Stomach (tissue), 9 donors: ENCODE data around the gene ZCCHC10. TPM values are rescaled to one million over a fixed set of nuclear protein-coding genes. Genes with fewer than 3 reads are reported as not detected.
"Not testable (repeated sequence)": the region's sequence is repeated elsewhere in the genome, so short reads cannot be mapped to it uniquely, and the experiment has no call there.

Experiments
- DNase-seq, 2 donors: peaks; one replicate each; pipeline versions ENCODE4 v3.0.0 to v3.0.0-alpha.2; 2013 to 2019
- H3K27ac ChIP-seq, 5 donors: fragments of 200-600 bp in 4 of 5; sonication (generic) in 4 of 5; one replicate each; pipeline ENCODE4 v1.5.1; 2013 to 2019; ENCODE audit warnings: mild to moderate bottlenecking in 1 of 5, moderate library complexity in 1 of 5
- H3K27me3 ChIP-seq, 3 donors: fragments of 200-600 bp; sonication (generic); one replicate each; pipeline ENCODE4 v1.5.1; 2017 to 2019; ENCODE audit warnings: mixed run types in 1 of 3
- H3K36me3 ChIP-seq, 4 donors: fragments of 200-600 bp; sonication (generic); 1 replicate in 3 of 4; 2 replicates in 1 of 4; pipeline ENCODE4 v1.5.1; 2016 to 2019
- H3K4me1 ChIP-seq, 4 donors: fragments of 200-600 bp; sonication (generic); one replicate each; pipeline ENCODE4 v1.5.1; 2016 to 2019
- H3K4me3 ChIP-seq, 4 donors: fragments of 200-600 bp; sonication (generic) in 3 of 4; one replicate each; pipeline ENCODE4 v1.5.1; 2016 to 2019; ENCODE audit warnings: mild to moderate bottlenecking in 1 of 4
- H3K9me3 ChIP-seq, 4 donors: fragments of 200-600 bp; sonication (generic); one replicate each; pipeline ENCODE4 v1.5.1; 2016 to 2019
- EP300 ChIP-seq: sonication (generic); formaldehyde crosslinking; IDR thresholded peaks from one replicate; pipeline ENCODE4 v1.6.1; 2017; ENCODE audit warnings: antibody characterized with exemption
- POLR2A ChIP-seq, 4 donors: fragments of 450-650 bp; IDR thresholded peaks; one replicate each; pipeline ENCODE4 v1.6.1; 2016; ENCODE audit warnings: antibody characterized with exemption in 4 of 4, control low read depth in 2 of 4, mild to moderate bottlenecking in 1 of 4, moderate library complexity in 1 of 4
- POLR2AphosphoS5 ChIP-seq, 3 donors: sonication (generic); formaldehyde crosslinking; IDR thresholded peaks; one replicate each; pipeline ENCODE4 v1.6.1; 2016; ENCODE audit warnings: antibody characterized with exemption in 3 of 3
- WGBS, 5 donors: extraction: QIAGEN DNeasy Blood & Tissue Kit in 3 of 5; methylation state at CpG; one replicate each; pipeline versions ENCODE4 v1.1.5 to v1.1.7; 2013 to 2018; 5-methylcytosine and 5-hydroxymethylcytosine counted together
- intact Hi-C: fragments of 100-400 bp; cut with DNase I; formaldehyde crosslinking; loops from one replicate; pipeline ENCODE4 v1.15.1; 2023; ENCODE audit warnings: low total_unique reads
- polyA plus RNA-seq, 3 donors: library from polyadenylated mRNA; stranded (reverse); fragments of 200-250 nt; gene quantifications; one replicate each; pipeline ENCODE4 v1.2.3, GENCODE V29; 2013
- total RNA-seq, 5 donors: library from RNA; depleted of rRNA; stranded (reverse); fragments of >200 nt; gene quantifications; one replicate each; pipeline versions ENCODE4 v1.1.0 to v1.2.3, GENCODE V29; 2014 to 2016
- TF ChIP-seq, protein P1 (sequence below), 7 experiments: fragments of 450-650 bp in 4 of 7; fragments of 200-600 bp in 3 of 7; sonication (generic) in 3 of 7; IDR thresholded peaks; one replicate each; pipeline ENCODE4 v1.5.1; 2016 to 2019; ENCODE audit warnings: antibody characterized with exemption in 7 of 7, control low read depth in 2 of 7, mild to moderate bottlenecking in 1 of 7
- donor health status: healthy with polysubstance abuse.
- donor health status: Bipolar disorder and iron deficiency.
- donor health status: healthy.

The ZCCHC10 gene
- total and polyA plus RNA-seq, 8 donors = 0.29 to 45.1 (median 11.8) TPM

DNA sequence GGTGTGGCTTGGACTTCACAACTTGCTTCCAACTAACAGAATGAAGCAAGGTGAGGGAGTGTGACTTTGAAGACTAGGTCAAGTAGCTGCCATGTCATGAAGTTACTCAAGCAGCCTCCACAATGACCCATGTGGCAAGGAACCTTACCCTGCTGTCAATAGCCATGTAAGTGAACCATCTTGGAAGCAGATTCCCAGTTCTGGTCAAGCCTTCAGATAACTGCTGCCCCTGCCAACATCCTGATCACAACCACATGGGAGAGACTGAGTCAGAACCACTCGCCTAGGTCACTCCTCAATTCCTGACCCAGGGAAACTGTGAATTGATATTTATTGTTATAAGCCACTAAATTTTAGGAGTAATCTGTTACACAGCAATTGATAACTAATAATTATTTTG, 10.9 kb downstream of the ZCCHC10 start:
- TF ChIP-seq EP300 (no peak), POLR2AphosphoS5 (IDR thresholded peaks at IDR 0.05) (no peak), POLR2A (IDR thresholded peaks at IDR 0.05) (no peak)
- TF ChIP-seq, protein P1, sequence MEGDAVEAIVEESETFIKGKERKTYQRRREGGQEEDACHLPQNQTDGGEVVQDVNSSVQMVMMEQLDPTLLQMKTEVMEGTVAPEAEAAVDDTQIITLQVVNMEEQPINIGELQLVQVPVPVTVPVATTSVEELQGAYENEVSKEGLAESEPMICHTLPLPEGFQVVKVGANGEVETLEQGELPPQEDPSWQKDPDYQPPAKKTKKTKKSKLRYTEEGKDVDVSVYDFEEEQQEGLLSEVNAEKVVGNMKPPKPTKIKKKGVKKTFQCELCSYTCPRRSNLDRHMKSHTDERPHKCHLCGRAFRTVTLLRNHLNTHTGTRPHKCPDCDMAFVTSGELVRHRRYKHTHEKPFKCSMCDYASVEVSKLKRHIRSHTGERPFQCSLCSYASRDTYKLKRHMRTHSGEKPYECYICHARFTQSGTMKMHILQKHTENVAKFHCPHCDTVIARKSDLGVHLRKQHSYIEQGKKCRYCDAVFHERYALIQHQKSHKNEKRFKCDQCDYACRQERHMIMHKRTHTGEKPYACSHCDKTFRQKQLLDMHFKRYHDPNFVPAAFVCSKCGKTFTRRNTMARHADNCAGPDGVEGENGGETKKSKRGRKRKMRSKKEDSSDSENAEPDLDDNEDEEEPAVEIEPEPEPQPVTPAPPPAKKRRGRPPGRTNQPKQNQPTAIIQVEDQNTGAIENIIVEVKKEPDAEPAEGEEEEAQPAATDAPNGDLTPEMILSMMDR (IDR thresholded peaks at IDR 0.05) = no peak
- H3K9me3 ChIP-seq = no peaks in the 10 kb centered on the region
- peaks cover 7 to 54% (median 36%) of the 10 kb centered on the region in 4 donors for H3K36me3 ChIP-seq
- DNase-seq = no peak
- 92 to 100% (median 97%) methylated on average over 1 of the region's 1 CpG for WGBS, 5 donors
- H3K27ac ChIP-seq = no peak overlapping the region
- no peaks in the 10 kb centered on the region for H3K27me3 ChIP-seq
- no peaks in the 10 kb centered on the region for H3K4me1 ChIP-seq
- H3K4me3 ChIP-seq = no peak overlapping the region
- intact Hi-C loops = no loop called here

DNA sequence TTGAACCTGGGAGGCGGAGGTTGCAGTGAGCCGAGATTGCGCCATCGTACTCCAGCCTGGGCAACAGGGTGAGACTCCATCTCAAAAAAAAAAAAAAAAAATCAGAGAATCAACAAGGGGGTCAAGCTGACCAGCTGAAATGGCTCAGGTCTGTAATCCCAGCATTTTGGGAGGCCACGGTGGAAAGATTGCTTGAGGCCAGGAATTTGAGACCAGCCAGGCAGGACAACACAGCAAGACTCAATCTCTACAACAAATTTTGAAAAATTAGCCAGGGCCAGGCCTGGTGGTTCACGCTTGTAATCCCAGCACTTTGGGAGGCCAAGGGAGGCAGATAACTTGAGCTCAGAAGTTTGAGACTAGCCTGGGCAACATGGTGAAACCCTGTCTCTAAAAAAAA, 17.9 kb downstream of the ZCCHC10 start:
- WGBS, 5 donors = 79 to 98% (median 82%) methylated on average over 4 to 6 of the region's 6 CpGs
- H3K4me1 ChIP-seq, H3K4me3 ChIP-seq, H3K9me3 ChIP-seq, intact Hi-C loops, H3K27ac ChIP-seq, DNase-seq, H3K27me3 ChIP-seq: not testable (repeated sequence)
- H3K36me3 ChIP-seq = peaks cover 18 to 49% (median 42%) of the 10 kb centered on the region in 4 donors

DNA sequence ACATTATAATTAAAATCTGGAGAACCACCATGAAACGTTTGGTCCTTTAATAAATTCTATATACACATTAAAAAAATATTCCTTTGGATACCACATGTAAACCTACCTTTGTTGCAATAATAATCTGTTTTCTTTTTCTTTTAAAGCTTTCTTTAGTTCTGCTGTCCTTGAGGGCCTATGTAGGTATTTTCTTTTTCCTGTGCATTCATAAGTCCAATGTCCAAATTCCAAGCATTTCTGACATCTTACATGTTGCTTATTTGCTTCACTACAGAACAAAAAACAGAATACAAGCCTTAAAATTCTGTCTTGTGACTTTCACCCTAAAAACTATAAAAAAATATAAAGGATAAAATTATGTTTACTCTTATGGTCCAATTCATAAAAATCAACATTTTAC, 19.7 kb downstream of the ZCCHC10 start:
- H3K27me3 ChIP-seq = no peaks in the 10 kb centered on the region
- TF ChIP-seq POLR2AphosphoS5 (IDR thresholded peaks at IDR 0.05) (no peak), EP300 (no peak), POLR2A (IDR thresholded peaks at IDR 0.05) (no peak)
- TF ChIP-seq, protein P1 (IDR thresholded peaks at IDR 0.05) = no peak
- intact Hi-C loops = no loop called here
- H3K4me1 ChIP-seq = no peaks in the 10 kb centered on the region
- H3K9me3 ChIP-seq = no peaks in the 10 kb centered on the region
- H3K27ac ChIP-seq = no peak overlapping the region
- 70 to 85% (median 77%) methylated on average over 1 of the region's 1 CpG for WGBS, 5 donors
- no peak overlapping the region for H3K4me3 ChIP-seq
- H3K36me3 ChIP-seq = peaks cover 28 to 64% (median 54%) of the 10 kb centered on the region in 4 donors
- DNase-seq = no peak

DNA sequence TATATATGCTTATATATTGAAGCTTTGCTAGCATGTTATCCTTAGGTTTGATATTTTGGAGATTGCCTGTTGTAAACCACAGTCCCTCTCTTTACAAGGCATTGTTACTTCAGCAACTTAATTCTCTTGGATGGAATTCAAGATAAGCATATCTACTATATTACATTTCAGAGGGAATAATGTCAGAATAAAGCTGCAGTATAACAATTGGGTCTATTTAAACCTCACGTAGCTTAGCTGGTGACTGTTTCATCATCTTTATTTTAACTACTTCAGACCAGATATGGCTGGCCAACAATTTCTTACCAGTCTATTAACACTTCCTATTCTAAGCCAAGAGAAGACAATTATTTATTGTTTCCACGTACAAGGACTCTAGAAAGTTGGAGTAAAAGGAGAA, 27.1 kb downstream of the ZCCHC10 start:
- no peaks in the 10 kb centered on the region for H3K27me3 ChIP-seq
- peaks cover 17 to 41% (median 36%) of the 10 kb centered on the region in 4 donors for H3K36me3 ChIP-seq
- H3K27ac ChIP-seq = no peak overlapping the region
- intact Hi-C loops = no loop called here
- TF ChIP-seq, protein P1 (IDR thresholded peaks at IDR 0.05) = no peak
- TF ChIP-seq POLR2AphosphoS5 (IDR thresholded peaks at IDR 0.05) (no peak), EP300 (no peak), POLR2A (IDR thresholded peaks at IDR 0.05) (no peak)
- no peak for DNase-seq
- no peaks in the 10 kb centered on the region for H3K9me3 ChIP-seq
- 45 to 62% (median 52%) methylated on average over 2 of the region's 2 CpGs for WGBS, 5 donors
- no peak overlapping the region for H3K4me3 ChIP-seq
- H3K4me1 ChIP-seq = no peaks in the 10 kb centered on the region

DNA sequence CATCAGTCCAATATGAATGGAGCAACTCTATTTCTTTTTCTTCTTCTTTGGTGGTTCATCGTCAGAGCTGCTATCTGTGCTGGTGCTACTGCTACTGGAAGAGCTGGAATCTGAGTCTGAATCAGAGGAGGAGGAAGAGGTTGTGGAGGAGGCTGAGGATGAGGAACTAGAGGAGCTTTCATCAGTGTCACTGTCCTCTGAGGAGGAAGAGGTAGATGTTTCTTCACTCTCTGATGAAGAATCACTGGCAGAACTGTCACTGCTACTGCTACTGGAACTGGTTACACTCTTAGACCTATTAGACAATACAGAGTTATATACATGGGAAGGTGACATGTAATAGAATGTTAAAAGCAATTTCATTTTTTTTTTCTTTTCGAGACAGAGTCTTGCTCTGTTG, 27.8 kb downstream of the ZCCHC10 start:
- no peak overlapping the region for H3K27ac ChIP-seq
- H3K36me3 ChIP-seq = peaks cover 11 to 34% (median 30%) of the 10 kb centered on the region in 4 donors
- TF ChIP-seq POLR2AphosphoS5 (IDR thresholded peaks at IDR 0.05) (no peak), POLR2A (IDR thresholded peaks at IDR 0.05) (no peak), EP300 (no peak)
- TF ChIP-seq, protein P1 (IDR thresholded peaks at IDR 0.05) = no peak
- no peaks in the 10 kb centered on the region for H3K27me3 ChIP-seq
- no peaks in the 10 kb centered on the region for H3K9me3 ChIP-seq
- intact Hi-C loops = no loop called here
- no peaks in the 10 kb centered on the region for H3K4me1 ChIP-seq
- WGBS, 5 donors = 88 to 96% (median 93%) methylated on average over 2 of the region's 2 CpGs
- H3K4me3 ChIP-seq = no peak overlapping the region
- DNase-seq = no peak
